K562 (cell line): ENCODE results near the gene DYSF. TPM values are rescaled to one million over a fixed set of nuclear protein-coding genes. Genes with fewer than 3 reads are reported as not detected.

Source experiments
- ATAC-seq: fragments of 200-7000 bp; cut with Tn5 transposase; 3 replicates; pipeline ENCODE4 v1.9.1; 2020; ENCODE audit warnings: moderate library complexity
- BruUV-seq: library from RNA; stranded (reverse); fragments of 400-500 nt; replicated peaks from 2 replicates; lab custom pipeline; 2021; lab: Mats Ljungman, UMichigan
- CTCF ChIA-PET: fragments of 300-600 bp; formaldehyde crosslinking; extraction: SDS; loops from one replicate; lab custom pipeline; 2021; ENCODE audit warnings: low intra/inter-chr PET ratio; lab: Yijun Ruan, JAX
- POLR2A ChIA-PET: fragments of 300-600, 350-650 bp; sonication (Branson Sonifier 250); formaldehyde crosslinking; extraction: SDS; loops from one replicate; lab custom pipeline; 2021; ENCODE audit warnings: antibody characterized with exemption, inconsistent platforms; lab: Yijun Ruan, JAX
- DNase-seq, 4 experiments: peaks; one replicate each; pipeline versions ENCODE4 v3.0.0 to v3.0.0-alpha.2; 2011 to 2018; ENCODE audit warnings: low spot score in 3 of 4, mixed read lengths in 3 of 4; ENCODE audit errors: extremely low read depth in 1 of 4
- FAIRE-seq: peaks from 2 replicates; lab custom pipeline; 2011; peaks lifted over from hg19 to GRCh38; lab: Jason Lieb, UNC
- H2AFZ ChIP-seq: 2 replicates; pipeline ENCODE4 v1.6.0; 2011; ENCODE audit warnings: low read depth, low read length, control low read depth, inconsistent platforms
- H3K27ac ChIP-seq: fragments of 200-600 bp; 3 replicates; pipeline ENCODE4 v1.8.0; 2011; ENCODE audit warnings: low read depth, mild to moderate bottlenecking, control low read depth, inconsistent platforms, low read length, moderate library complexity, mixed read lengths; ENCODE audit errors: extremely low read depth
- H3K27me3 ChIP-seq, 2 experiments: fragments of 300-600 bp in 1 of 2; 2 replicates in 1 of 2; 3 replicates in 1 of 2; pipeline versions ENCODE4 v1.6.0 to v1.8.0; 2011; ENCODE audit warnings: inconsistent platforms in 2 of 2, low read length in 2 of 2, mild to moderate bottlenecking in 1 of 2, mixed read lengths in 1 of 2, moderate library complexity in 1 of 2; ENCODE audit not compliant: control insufficient read depth in 2 of 2, insufficient read depth in 2 of 2
- H3K36me3 ChIP-seq: fragments of 300-600 bp; 3 replicates; pipeline ENCODE4 v1.8.0; 2011; ENCODE audit warnings: mild to moderate bottlenecking, low read length, inconsistent platforms; ENCODE audit not compliant: control insufficient read depth, insufficient read depth
- H3K4me1 ChIP-seq, 2 experiments: fragments of 200-600 bp in 1 of 2; replicated peaks in 1 of 2; 2 replicates in 1 of 2; 3 replicates in 1 of 2; pipeline versions ENCODE4 v1.5.1 to v1.8.0; 2011; ENCODE audit warnings: inconsistent platforms in 2 of 2, low read length in 2 of 2, mild to moderate bottlenecking in 1 of 2, mixed read lengths in 1 of 2, moderate library complexity in 1 of 2; ENCODE audit not compliant: control insufficient read depth in 2 of 2, insufficient read depth in 2 of 2
- H3K4me2 ChIP-seq: 2 replicates; pipeline ENCODE4 v1.6.1; 2011; ENCODE audit warnings: low read length, control low read depth, inconsistent platforms, mixed read lengths; ENCODE audit not compliant: insufficient read depth
- H3K4me3 ChIP-seq: fragments of 200-600 bp; sonication (generic), shearing (Covaris generic); 2 replicates; pipeline ENCODE4 v1.5.1; 2016; ENCODE audit warnings: control low read depth, inconsistent platforms
- H3K79me2 ChIP-seq: fragments of 200-600 bp; 3 replicates; pipeline ENCODE4 v1.8.0; 2011; ENCODE audit warnings: low read length, inconsistent platforms; ENCODE audit not compliant: control insufficient read depth, insufficient read depth
- H3K9ac ChIP-seq, 2 experiments: 2 replicates each; pipeline versions ENCODE4 v1.6.0 to v1.6.1; 2011; ENCODE audit warnings: low read depth in 2 of 2, low read length in 2 of 2, control low read depth in 1 of 2, inconsistent platforms in 1 of 2, mild to moderate bottlenecking in 1 of 2, mixed read lengths in 1 of 2; ENCODE audit not compliant: insufficient read depth in 1 of 2
- H3K9me1 ChIP-seq: one replicate; pipeline ENCODE4 v1.6.0; 2011; ENCODE audit warnings: inconsistent platforms, mild to moderate bottlenecking, low read length, moderate library complexity; ENCODE audit not compliant: control insufficient read depth, insufficient read depth
- H3K9me3 ChIP-seq: replicated peaks from 2 replicates; pipeline ENCODE4 v1.5.1; 2011; ENCODE audit warnings: low read depth, low read length, inconsistent platforms; ENCODE audit not compliant: control insufficient read depth, insufficient read depth
- H4K20me1 ChIP-seq: replicated peaks from 2 replicates; pipeline ENCODE4 v1.6.1; 2011; ENCODE audit warnings: low read length, inconsistent platforms, mixed read lengths; ENCODE audit not compliant: control insufficient read depth, insufficient read depth
- DNMT1 ChIP-seq: fragments of 450-650 bp; IDR thresholded peaks from 2 replicates; pipeline ENCODE4 v1.6.1; 2016; ENCODE audit warnings: antibody characterized with exemption, mild to moderate bottlenecking
- ETV5 ChIP-seq: sonication (generic); formaldehyde crosslinking; IDR thresholded peaks from 2 replicates; pipeline ENCODE4 v1.4.0; 2020; ENCODE audit warnings: low read depth, mild to moderate bottlenecking, missing genetic modification reagents
- ETV6 ChIP-seq, 3 experiments: fragments of 150-350 bp in 1 of 3; sonication (generic) in 1 of 3; formaldehyde crosslinking in 1 of 3; IDR thresholded peaks; 2 replicates each; pipeline versions ENCODE4 v1.6.1 to v1.8.0; 2014 to 2022; ENCODE audit warnings: borderline replicate concordance in 2 of 3, low read depth in 2 of 3, antibody characterized with exemption in 1 of 3, low read length in 1 of 3, mild to moderate bottlenecking in 1 of 3, missing genetic modification reagents in 1 of 3
- HBP1 ChIP-seq: fragments of 450-650 bp; formaldehyde crosslinking; IDR thresholded peaks from 2 replicates; pipeline ENCODE4 v1.4.0; 2022; ENCODE audit warnings: missing genetic modification characterization
- NFATC3 ChIP-seq: fragments of 450-650 bp; IDR thresholded peaks from 2 replicates; pipeline ENCODE4 v1.6.1; 2017; ENCODE audit warnings: mild to moderate bottlenecking
- RAD51 ChIP-seq: fragments of 450-650 bp; IDR thresholded peaks from 2 replicates; pipeline ENCODE4 v1.7.1; 2016; ENCODE audit warnings: low read depth, mild to moderate bottlenecking, borderline replicate concordance
- SMAD4 ChIP-seq: fragments of 250-450 bp; sonication (Bioruptor Pico); conservative IDR thresholded peaks from 2 replicates; pipeline ENCODE4 v1.8.0; 2021; ENCODE audit warnings: inconsistent platforms, mild to moderate bottlenecking, moderate library complexity
- ZNF77 ChIP-seq: fragments of 250-450 bp; sonication (Bioruptor Pico); IDR thresholded peaks from 2 replicates; pipeline ENCODE4 v1.5.0; 2020
- WGBS: fragments of 100-300 bp; shearing (Covaris generic); methylation state at CpG from one replicate; pipeline ENCODE4 v1.1.6; 2016; ENCODE audit warnings: low coverage, mixed read lengths; ENCODE audit not compliant: insufficient coverage; ENCODE audit errors: missing lambda C conversion rate; 5-methylcytosine and 5-hydroxymethylcytosine counted together
- in situ Hi-C: fragments of 300-500 bp; cut with MboI; formaldehyde crosslinking; loops from 4 replicates; pipeline ENCODE4 v1.15.0; 2018; ENCODE audit warnings: inconsistent platforms, mixed read lengths
- intact Hi-C: fragments of 100-400 bp; cut with micrococcal nuclease; formaldehyde crosslinking; loops from 2 replicates; pipeline ENCODE4 v1.14.2; 2022
- polyA plus RNA-seq, 8 experiments: library from polyadenylated mRNA; depleted of rRNA in 4 of 8; stranded (reverse) in 5 of 8; unstranded in 3 of 8; fragments of >200 nt; fragmentation: Nextera tagmentation in 2 of 8; fragmentation: Illumina TruSeq in 1 of 8; extraction: Ambion mirVana in 2 of 8; extraction: Trizol in 1 of 8; gene quantifications; 2 replicates each; pipeline versions ENCODE4 v1.2.1 to v1.2.3, GENCODE V29; 2011 to 2014; ENCODE audit warnings: inconsistent platforms in 1 of 8, missing spikeins in 1 of 8
- total RNA-seq, 7 experiments: library from RNA; depleted of rRNA in 6 of 7; stranded (reverse); fragments of >200 nt in 6 of 7; fragmentation: Illumina TruSeq in 2 of 7; extraction: Trizol in 2 of 7; gene quantifications; 2 replicates each; pipeline versions ENCODE4 v1.2.1 to v1.2.3, GENCODE V29; 2011 to 2021; ENCODE audit warnings: low replicate concordance in 1 of 7
- TF ChIP-seq, protein P1 (sequence below): fragments of 450-650 bp; IDR thresholded peaks from 2 replicates; pipeline ENCODE4 v1.6.1; 2017; ENCODE audit warnings: antibody characterized with exemption
- TF ChIP-seq, protein P2 (sequence below), 3 experiments: fragments of 200-800 bp in 1 of 3; fragments of 250-450 bp in 1 of 3; fragments of 450-650 bp in 1 of 3; sonication (Bioruptor Pico) in 1 of 3; sonication (Bioruptor generic) in 1 of 3; formaldehyde crosslinking in 1 of 3; IDR thresholded peaks; 2 replicates each; pipeline versions ENCODE4 v1.6.1 to v1.8.0; 2016 to 2022; ENCODE audit warnings: mild to moderate bottlenecking in 2 of 3, missing genetic modification characterization in 2 of 3, missing compliant biosample characterization in 1 of 3, moderate library complexity in 1 of 3
- TF ChIP-seq, protein P3 (sequence below): fragments of 250-450 bp; sonication (Bioruptor Pico); IDR thresholded peaks from 2 replicates; pipeline ENCODE4 v1.4.0; 2020; ENCODE audit warnings: borderline replicate concordance

The DYSF gene
- total and polyA plus RNA-seq, 9 of the 15 experiments (the other 6 are each of a cell fraction or from before 2014, with no cell fraction given) = 0.01 to 0.80 (median 0.29) TPM

DNA sequence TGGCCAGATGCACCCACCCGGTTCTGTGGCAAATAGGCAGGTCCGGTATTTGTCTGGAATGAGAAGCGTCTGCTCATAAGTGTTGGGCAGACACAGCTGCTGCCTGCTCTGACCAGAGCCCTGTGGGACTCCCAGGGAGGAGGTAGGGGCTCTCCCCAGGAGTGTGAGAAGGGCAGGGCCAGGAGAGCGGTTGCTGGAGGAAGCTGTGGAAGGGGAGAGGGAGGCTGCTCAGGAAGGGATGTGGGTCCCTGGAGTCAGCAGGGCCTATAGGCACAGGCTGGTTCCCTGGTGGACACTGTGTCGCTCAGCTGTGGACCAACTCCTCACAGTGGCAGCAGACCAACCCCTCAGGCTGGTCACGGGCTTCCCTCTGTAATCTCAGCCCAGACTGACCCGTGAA is 109.2 kb downstream of the DYSF start:
- Histone ChIP-seq H2AFZ (no peak overlapping the region), H3K27ac (no peak overlapping the region), H3K79me2 (no peaks in the 10 kb centered on the region), H3K4me1 (peaks cover 0 to 3% of the 10 kb centered on the region in 2 experiments; a peak in 1 of 5 replicates), H3K4me3 (no peak overlapping the region), H3K9me1 (no peaks in the 10 kb centered on the region), H3K36me3 (no peaks in the 10 kb centered on the region), H3K27me3 (peaks cover 0 to 21% of the 10 kb centered on the region in 2 experiments; a peak in 3 of 5 replicates), H3K9me3 (no peaks in the 10 kb centered on the region), H3K4me2 (no peak overlapping the region), H3K9ac (no peak overlapping the region), H4K20me1 (no peaks in the 10 kb centered on the region)
- no peak for FAIRE-seq
- ATAC-seq = no peak
- no peak for DNase-seq
- intact Hi-C loops (no loop called here), in situ Hi-C loops (no loop called here)
- no TSS peak for BruUV-seq
- 9% methylated on average over 7 of the region's 7 CpGs for WGBS
- CTCF ChIA-PET = no interaction called here
- TF ChIP-seq HBP1 = no peak
- TF ChIP-seq ZNF77 (CRISPR knock-in tag) = no peak
- TF ChIP-seq ETV6 (IDR thresholded peaks at IDR 0.05; ENCODE audit: borderline replicate concordance in 1 of 2, low read depth in 2 of 2, low read length in 1 of 2) = no peak
- no peak for TF ChIP-seq ETV6 (CRISPR knock-in tag; IDR thresholded peaks at IDR 0.05; ENCODE audit: borderline replicate concordance)
- TF ChIP-seq, protein P1, sequence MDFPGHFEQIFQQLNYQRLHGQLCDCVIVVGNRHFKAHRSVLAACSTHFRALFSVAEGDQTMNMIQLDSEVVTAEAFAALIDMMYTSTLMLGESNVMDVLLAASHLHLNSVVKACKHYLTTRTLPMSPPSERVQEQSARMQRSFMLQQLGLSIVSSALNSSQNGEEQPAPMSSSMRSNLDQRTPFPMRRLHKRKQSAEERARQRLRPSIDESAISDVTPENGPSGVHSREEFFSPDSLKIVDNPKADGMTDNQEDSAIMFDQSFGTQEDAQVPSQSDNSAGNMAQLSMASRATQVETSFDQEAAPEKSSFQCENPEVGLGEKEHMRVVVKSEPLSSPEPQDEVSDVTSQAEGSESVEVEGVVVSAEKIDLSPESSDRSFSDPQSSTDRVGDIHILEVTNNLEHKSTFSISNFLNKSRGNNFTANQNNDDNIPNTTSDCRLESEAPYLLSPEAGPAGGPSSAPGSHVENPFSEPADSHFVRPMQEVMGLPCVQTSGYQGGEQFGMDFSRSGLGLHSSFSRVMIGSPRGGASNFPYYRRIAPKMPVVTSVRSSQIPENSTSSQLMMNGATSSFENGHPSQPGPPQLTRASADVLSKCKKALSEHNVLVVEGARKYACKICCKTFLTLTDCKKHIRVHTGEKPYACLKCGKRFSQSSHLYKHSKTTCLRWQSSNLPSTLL = no peak
- TF ChIP-seq DNMT1 = no peak
- TF ChIP-seq, protein P2, sequence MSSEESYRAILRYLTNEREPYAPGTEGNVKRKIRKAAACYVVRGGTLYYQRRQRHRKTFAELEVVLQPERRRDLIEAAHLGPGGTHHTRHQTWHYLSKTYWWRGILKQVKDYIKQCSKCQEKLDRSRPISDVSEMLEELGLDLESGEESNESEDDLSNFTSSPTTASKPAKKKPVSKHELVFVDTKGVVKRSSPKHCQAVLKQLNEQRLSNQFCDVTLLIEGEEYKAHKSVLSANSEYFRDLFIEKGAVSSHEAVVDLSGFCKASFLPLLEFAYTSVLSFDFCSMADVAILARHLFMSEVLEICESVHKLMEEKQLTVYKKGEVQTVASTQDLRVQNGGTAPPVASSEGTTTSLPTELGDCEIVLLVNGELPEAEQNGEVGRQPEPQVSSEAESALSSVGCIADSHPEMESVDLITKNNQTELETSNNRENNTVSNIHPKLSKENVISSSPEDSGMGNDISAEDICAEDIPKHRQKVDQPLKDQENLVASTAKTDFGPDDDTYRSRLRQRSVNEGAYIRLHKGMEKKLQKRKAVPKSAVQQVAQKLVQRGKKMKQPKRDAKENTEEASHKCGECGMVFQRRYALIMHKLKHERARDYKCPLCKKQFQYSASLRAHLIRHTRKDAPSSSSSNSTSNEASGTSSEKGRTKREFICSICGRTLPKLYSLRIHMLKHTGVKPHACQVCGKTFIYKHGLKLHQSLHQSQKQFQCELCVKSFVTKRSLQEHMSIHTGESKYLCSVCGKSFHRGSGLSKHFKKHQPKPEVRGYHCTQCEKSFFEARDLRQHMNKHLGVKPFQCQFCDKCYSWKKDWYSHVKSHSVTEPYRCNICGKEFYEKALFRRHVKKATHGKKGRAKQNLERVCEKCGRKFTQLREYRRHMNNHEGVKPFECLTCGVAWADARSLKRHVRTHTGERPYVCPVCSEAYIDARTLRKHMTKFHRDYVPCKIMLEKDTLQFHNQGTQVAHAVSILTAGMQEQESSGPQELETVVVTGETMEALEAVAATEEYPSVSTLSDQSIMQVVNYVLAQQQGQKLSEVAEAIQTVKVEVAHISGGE (CRISPR knock-in tag; IDR thresholded peaks at IDR 0.05) = no peak
- TF ChIP-seq NFATC3 = no peak
- TF ChIP-seq SMAD4 (CRISPR knock-in tag) = no peak
- TF ChIP-seq RAD51 = no peak
- no peak for TF ChIP-seq ETV5 (CRISPR knock-in tag)
- TF ChIP-seq, protein P3, sequence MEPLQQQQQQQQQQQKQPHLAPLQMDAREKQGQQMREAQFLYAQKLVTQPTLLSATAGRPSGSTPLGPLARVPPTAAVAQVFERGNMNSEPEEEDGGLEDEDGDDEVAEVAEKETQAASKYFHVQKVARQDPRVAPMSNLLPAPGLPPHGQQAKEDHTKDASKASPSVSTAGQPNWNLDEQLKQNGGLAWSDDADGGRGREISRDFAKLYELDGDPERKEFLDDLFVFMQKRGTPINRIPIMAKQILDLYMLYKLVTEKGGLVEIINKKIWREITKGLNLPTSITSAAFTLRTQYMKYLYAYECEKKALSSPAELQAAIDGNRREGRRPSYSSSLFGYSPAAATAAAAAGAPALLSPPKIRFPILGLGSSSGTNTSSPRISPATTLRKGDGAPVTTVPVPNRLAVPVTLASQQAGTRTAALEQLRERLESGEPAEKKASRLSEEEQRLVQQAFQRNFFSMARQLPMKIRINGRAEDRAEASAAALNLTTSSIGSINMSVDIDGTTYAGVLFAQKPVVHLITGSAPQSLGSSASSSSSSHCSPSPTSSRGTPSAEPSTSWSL (CRISPR knock-in tag) = no peak
- POLR2A ChIA-PET = interaction anchor here (1.0 kb wide), 1 partner anchor 12 kb away, joined by 4 read pairs; no protein-coding TSS in a partner anchor
